HepG2 (cell line): Measurements from ENCODE around the gene PBOV1. TPM values are rescaled to one million over a fixed set of nuclear protein-coding genes. Genes with fewer than 3 reads are reported as not detected.

Experiments
- AGO2 ChIP-seq: fragments of 200-400 bp; formaldehyde crosslinking; optimal IDR thresholded peaks from 2 replicates; pipeline ENCODE3; 2017; ENCODE audit warnings: mild to moderate bottlenecking, low read depth, low read length, moderate library complexity
- BORCS8-MEF2B ChIP-seq: sonication (generic); formaldehyde crosslinking; IDR thresholded peaks from 2 replicates; pipeline ENCODE4 v1.8.0; 2022; ENCODE audit warnings: mild to moderate bottlenecking, missing genetic modification reagents
- CREB1 ChIP-seq, 2 experiments: fragments of 450-650 bp in 1 of 2; IDR thresholded peaks; 2 replicates each; pipeline ENCODE4 v1.6.1; 2016 to 2017; ENCODE audit warnings: control low read depth in 1 of 2, mild to moderate bottlenecking in 1 of 2, missing compliant biosample characterization in 1 of 2, missing genetic modification characterization in 1 of 2
- EED ChIP-seq: sonication (generic); formaldehyde crosslinking; IDR thresholded peaks from 2 replicates; pipeline ENCODE4 v1.5.0; 2020; ENCODE audit warnings: mild to moderate bottlenecking, missing genetic modification reagents
- HNF4G ChIP-seq, 2 experiments: sonication (generic) in 1 of 2; formaldehyde crosslinking in 1 of 2; IDR thresholded peaks; 2 replicates each; pipeline versions ENCODE4 v1.4.0 to v1.6.1; 2011 to 2020; ENCODE audit warnings: borderline replicate concordance in 2 of 2, low read depth in 2 of 2, mild to moderate bottlenecking in 2 of 2, low read length in 1 of 2, missing genetic modification reagents in 1 of 2, moderate library complexity in 1 of 2
- KAT8 ChIP-seq: IDR thresholded peaks from 2 replicates; pipeline ENCODE4 v1.6.1; 2016; ENCODE audit warnings: missing genetic modification reagents, missing compliant biosample characterization
- KLF12 ChIP-seq: sonication (generic); formaldehyde crosslinking; IDR thresholded peaks from 2 replicates; pipeline ENCODE4 v1.4.0; 2020; ENCODE audit warnings: missing genetic modification reagents, borderline replicate concordance
- NCOA2 ChIP-seq: sonication (generic); formaldehyde crosslinking; IDR thresholded peaks from 2 replicates; pipeline ENCODE4 v1.8.0; 2022; ENCODE audit warnings: inconsistent platforms
- NFIC ChIP-seq: IDR thresholded peaks from 2 replicates; pipeline ENCODE4 v1.6.1; 2012; ENCODE audit warnings: mild to moderate bottlenecking, low read length, inconsistent platforms
- POLR2AphosphoS5 ChIP-seq: IDR thresholded peaks from 2 replicates; pipeline ENCODE4 v1.6.1; 2012; ENCODE audit warnings: low read depth, low read length
- SP2 ChIP-seq: sonication (generic); formaldehyde crosslinking; IDR thresholded peaks from 2 replicates; pipeline ENCODE4 v1.5.1; 2020; ENCODE audit warnings: mild to moderate bottlenecking, missing genetic modification reagents
- TMF1 ChIP-seq: sonication (generic); formaldehyde crosslinking; IDR thresholded peaks from 2 replicates; pipeline ENCODE4 v1.8.1; 2022; ENCODE audit warnings: low read depth, missing genetic modification reagents
- ZNF180 ChIP-seq: sonication (generic); formaldehyde crosslinking; IDR thresholded peaks from 2 replicates; pipeline ENCODE4 v1.4.0; 2020; ENCODE audit warnings: low read depth, missing genetic modification reagents, borderline replicate concordance
- ZNF274 ChIP-seq: sonication (generic); formaldehyde crosslinking; IDR thresholded peaks from 2 replicates; pipeline ENCODE4 v1.5.1; 2020; ENCODE audit warnings: mild to moderate bottlenecking, missing genetic modification reagents
- ZNF451 ChIP-seq: sonication (generic); formaldehyde crosslinking; IDR thresholded peaks from 2 replicates; pipeline ENCODE4 v1.5.0; 2020; ENCODE audit warnings: mild to moderate bottlenecking, missing genetic modification reagents
- ZNF547 ChIP-seq: sonication (generic); formaldehyde crosslinking; IDR thresholded peaks from 2 replicates; pipeline ENCODE4 v1.5.1; 2020; ENCODE audit warnings: mild to moderate bottlenecking, missing genetic modification reagents
- ZNF644 ChIP-seq: IDR thresholded peaks from 2 replicates; pipeline ENCODE4 v1.6.1; 2016; ENCODE audit warnings: low read depth
- ZNF83 ChIP-seq: sonication (generic); formaldehyde crosslinking; IDR thresholded peaks from 2 replicates; pipeline ENCODE4 v1.4.0; 2020; ENCODE audit warnings: missing genetic modification reagents, mild to moderate bottlenecking, borderline replicate concordance
- ZSCAN20 ChIP-seq: sonication (generic); formaldehyde crosslinking; IDR thresholded peaks from 2 replicates; pipeline ENCODE4 v1.4.0; 2020; ENCODE audit warnings: missing genetic modification reagents, mild to moderate bottlenecking, borderline replicate concordance
- polyA plus RNA-seq, 8 experiments: library from polyadenylated mRNA; depleted of rRNA in 3 of 8; stranded (reverse) in 7 of 8; unstranded in 1 of 8; fragments of >200 nt; fragmentation: Illumina TruSeq in 4 of 8; extraction: Trizol in 4 of 8; gene quantifications; 2 replicates each; pipeline versions ENCODE4 v1.2.1 to v1.2.3, GENCODE V29; 2011 to 2016; ENCODE audit warnings: low read depth in 4 of 8, missing spikeins in 1 of 8, mixed read lengths in 1 of 8; ENCODE audit not compliant: insufficient read depth in 1 of 8
- total RNA-seq, 5 experiments: library from RNA; depleted of rRNA; stranded (reverse); fragments of >200 nt; fragmentation: Illumina TruSeq; extraction: Trizol; gene quantifications; 2 replicates each; pipeline ENCODE4 v1.2.3, GENCODE V29; 2016; ENCODE audit warnings: low read depth in 1 of 5
- TF ChIP-seq, protein P1 (sequence below): sonication (generic); formaldehyde crosslinking; IDR thresholded peaks from 2 replicates; pipeline ENCODE4 v1.5.1; 2020; ENCODE audit warnings: mild to moderate bottlenecking, missing genetic modification reagents, moderate library complexity
- TF ChIP-seq, protein P2 (sequence below), 2 experiments: IDR thresholded peaks; 2 replicates each; pipeline ENCODE4 v1.6.1; 2011 to 2012; ENCODE audit warnings: low read length in 2 of 2, borderline replicate concordance in 1 of 2, low read depth in 1 of 2, mild to moderate bottlenecking in 1 of 2, moderate library complexity in 1 of 2
- TF ChIP-seq, protein P3 (sequence below): IDR thresholded peaks from 2 replicates; pipeline ENCODE4 v1.6.1; 2016; ENCODE audit warnings: missing biosample characterization, missing genetic modification reagents, low read depth
- TF ChIP-seq, protein P4 (sequence below): sonication (generic); formaldehyde crosslinking; IDR thresholded peaks from 2 replicates; pipeline ENCODE4 v1.4.0; 2020; ENCODE audit warnings: missing genetic modification reagents, mild to moderate bottlenecking, borderline replicate concordance

PBOV1 gene
- total and polyA plus RNA-seq, 2 of the 13 experiments (the other 11 are each of a cell fraction or from before 2014, with no cell fraction given): not detected

DNA sequence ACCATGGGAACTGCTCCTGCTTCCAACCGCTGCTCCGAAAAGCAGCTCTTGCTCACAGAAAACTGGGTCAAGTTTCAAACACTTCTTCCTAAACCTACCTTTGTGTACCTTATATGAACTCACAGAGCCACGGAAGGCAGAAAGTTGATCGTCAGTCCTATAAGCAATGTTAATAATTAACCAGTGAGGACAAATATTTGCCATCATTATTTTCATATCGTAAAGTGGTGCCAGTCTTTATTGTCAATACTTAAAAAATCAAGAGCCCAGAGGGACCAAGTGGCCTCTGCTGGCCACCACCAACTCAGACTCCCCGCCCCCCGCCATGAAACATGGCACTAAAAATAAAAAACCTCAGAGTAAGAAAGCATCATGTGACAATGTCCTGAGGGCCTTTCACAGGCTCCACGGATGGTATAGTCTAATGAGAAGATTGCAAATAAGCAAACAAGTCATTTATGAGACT is 9.1 kb upstream of the PBOV1 start (continued):
- TF ChIP-seq, protein P1, sequence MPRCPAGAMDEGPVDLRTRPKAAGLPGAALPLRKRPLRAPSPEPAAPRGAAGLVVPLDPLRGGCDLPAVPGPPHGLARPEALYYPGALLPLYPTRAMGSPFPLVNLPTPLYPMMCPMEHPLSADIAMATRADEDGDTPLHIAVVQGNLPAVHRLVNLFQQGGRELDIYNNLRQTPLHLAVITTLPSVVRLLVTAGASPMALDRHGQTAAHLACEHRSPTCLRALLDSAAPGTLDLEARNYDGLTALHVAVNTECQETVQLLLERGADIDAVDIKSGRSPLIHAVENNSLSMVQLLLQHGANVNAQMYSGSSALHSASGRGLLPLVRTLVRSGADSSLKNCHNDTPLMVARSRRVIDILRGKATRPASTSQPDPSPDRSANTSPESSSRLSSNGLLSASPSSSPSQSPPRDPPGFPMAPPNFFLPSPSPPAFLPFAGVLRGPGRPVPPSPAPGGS (CRISPR knock-in tag): no peak
- TF ChIP-seq CREB1 (IDR thresholded peaks at IDR 0.05) (no peak), CREB1 (CRISPR knock-in tag; IDR thresholded peaks at IDR 0.05) (peak; percentile 35; the same call in 1 of the 2 replicates), ZNF644 (peak; percentile 12; the same call in 1 of the 2 replicates), NFIC (peak; percentile 14; the same call in 1 of the 2 replicates), BORCS8-MEF2B (CRISPR knock-in tag) (0 out of 2 replicates have a peak, but pooled peaks have one; percentile 18), ZNF83 (CRISPR knock-in tag) (no peak), KAT8 (0 out of 2 replicates have a peak, but pooled peaks have one; percentile 12), ZNF274 (CRISPR knock-in tag) (no peak), KLF12 (no peak), ZNF451 (CRISPR knock-in tag) (no peak), SP2 (CRISPR knock-in tag) (no peak), HNF4G (IDR thresholded peaks at IDR 0.05; ENCODE audit: borderline replicate concordance, low read depth, low read length) (no peak), HNF4G (CRISPR knock-in tag; IDR thresholded peaks at IDR 0.05; ENCODE audit: borderline replicate concordance, low read depth) (no peak), NCOA2 (CRISPR knock-in tag) (peak; percentile 37; the same call in 1 of the 2 replicates), EED (CRISPR knock-in tag) (no peak), ZSCAN20 (CRISPR knock-in tag) (no peak), TMF1 (CRISPR knock-in tag) (no peak), POLR2AphosphoS5 (no peak), AGO2 (no peak), ZNF180 (CRISPR knock-in tag) (no peak), ZNF547 (CRISPR knock-in tag) (0 out of 2 replicates have a peak, but pooled peaks have one; percentile 26)
- TF ChIP-seq, protein P2, sequence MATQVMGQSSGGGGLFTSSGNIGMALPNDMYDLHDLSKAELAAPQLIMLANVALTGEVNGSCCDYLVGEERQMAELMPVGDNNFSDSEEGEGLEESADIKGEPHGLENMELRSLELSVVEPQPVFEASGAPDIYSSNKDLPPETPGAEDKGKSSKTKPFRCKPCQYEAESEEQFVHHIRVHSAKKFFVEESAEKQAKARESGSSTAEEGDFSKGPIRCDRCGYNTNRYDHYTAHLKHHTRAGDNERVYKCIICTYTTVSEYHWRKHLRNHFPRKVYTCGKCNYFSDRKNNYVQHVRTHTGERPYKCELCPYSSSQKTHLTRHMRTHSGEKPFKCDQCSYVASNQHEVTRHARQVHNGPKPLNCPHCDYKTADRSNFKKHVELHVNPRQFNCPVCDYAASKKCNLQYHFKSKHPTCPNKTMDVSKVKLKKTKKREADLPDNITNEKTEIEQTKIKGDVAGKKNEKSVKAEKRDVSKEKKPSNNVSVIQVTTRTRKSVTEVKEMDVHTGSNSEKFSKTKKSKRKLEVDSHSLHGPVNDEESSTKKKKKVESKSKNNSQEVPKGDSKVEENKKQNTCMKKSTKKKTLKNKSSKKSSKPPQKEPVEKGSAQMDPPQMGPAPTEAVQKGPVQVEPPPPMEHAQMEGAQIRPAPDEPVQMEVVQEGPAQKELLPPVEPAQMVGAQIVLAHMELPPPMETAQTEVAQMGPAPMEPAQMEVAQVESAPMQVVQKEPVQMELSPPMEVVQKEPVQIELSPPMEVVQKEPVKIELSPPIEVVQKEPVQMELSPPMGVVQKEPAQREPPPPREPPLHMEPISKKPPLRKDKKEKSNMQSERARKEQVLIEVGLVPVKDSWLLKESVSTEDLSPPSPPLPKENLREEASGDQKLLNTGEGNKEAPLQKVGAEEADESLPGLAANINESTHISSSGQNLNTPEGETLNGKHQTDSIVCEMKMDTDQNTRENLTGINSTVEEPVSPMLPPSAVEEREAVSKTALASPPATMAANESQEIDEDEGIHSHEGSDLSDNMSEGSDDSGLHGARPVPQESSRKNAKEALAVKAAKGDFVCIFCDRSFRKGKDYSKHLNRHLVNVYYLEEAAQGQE (IDR thresholded peaks at IDR 0.05; ENCODE audit: borderline replicate concordance in 1 of 2, low read depth in 1 of 2, low read length in 2 of 2): peak in 1 of 2 experiments; percentile 39; a peak in 1 of 4 replicates
- TF ChIP-seq, protein P3, sequence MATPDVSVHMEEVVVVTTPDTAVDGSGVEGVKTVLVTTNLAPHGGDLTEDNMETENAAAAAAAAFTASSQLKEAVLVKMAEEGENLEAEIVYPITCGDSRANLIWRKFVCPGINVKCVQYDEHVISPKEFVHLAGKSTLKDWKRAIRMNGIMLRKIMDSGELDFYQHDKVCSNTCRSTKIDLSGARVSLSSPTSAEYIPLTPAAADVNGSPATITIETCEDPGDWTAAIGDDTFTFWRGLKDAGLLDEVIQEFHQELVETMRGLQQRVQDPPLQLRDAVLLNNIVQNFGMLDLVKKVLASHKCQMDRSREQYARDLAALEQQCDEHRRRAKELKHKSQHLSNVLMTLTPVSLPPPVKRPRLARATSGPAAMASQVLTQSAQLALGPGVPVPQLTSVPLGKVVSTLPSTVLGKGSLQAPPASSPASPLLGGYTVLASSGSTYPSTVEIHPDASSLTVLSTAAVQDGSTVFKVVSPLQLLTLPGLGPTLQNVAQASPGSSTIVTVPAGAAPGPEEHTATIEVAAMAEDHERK (CRISPR knock-in tag): no peak
- TF ChIP-seq, protein P4, sequence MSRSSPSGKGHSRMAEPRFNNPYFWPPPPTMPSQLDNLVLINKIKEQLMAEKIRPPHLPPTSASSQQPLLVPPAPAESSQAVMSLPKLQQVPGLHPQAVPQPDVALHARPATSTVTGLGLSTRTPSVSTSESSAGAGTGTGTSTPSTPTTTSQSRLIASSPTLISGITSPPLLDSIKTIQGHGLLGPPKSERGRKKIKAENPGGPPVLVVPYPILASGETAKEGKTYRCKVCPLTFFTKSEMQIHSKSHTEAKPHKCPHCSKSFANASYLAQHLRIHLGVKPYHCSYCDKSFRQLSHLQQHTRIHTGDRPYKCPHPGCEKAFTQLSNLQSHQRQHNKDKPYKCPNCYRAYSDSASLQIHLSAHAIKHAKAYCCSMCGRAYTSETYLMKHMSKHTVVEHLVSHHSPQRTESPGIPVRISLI (CRISPR knock-in tag): no peak
